HG03442 (cell line): ENCODE data around the gene LPIN3.

Experiments used
- ATAC-seq: cut with Tn5 transposase; IDR thresholded peaks from one replicate; pipeline ENCODE4 v1.9.1; 2021; ENCODE audit warnings: mild to moderate bottlenecking, moderate library complexity; ENCODE audit not compliant: unreplicated experiment

LPIN3 gene

GRCh38 chr20:41390889-41391288, 50.3 kb downstream of the LPIN3 start:
- ATAC-seq, result no peak

- ATAC-seq, result no peak
Observed at GRCh38 chr20:41391587-41392001, 51.0 kb downstream of the LPIN3 start.

- no peak for ATAC-seq
Observed at GRCh38 chr20:41392295-41392694, 51.7 kb downstream of the LPIN3 start.

GRCh38 chr20:41392871-41393704, 52.5 kb downstream of the LPIN3 start:
- ATAC-seq, result no peak

GRCh38 chr20:41393705-41394066, 53.1 kb downstream of the LPIN3 start:
- ATAC-seq, result no peak

- ATAC-seq, result no peak
Observed at GRCh38 chr20:41394081-41394480, 53.5 kb downstream of the LPIN3 start.

GRCh38 chr20:41394931-41395666, 54.5 kb downstream of the LPIN3 start:
- no peak for ATAC-seq

GRCh38 chr20:41395667-41396664, 55.3 kb downstream of the LPIN3 start:
- ATAC-seq, result no peak

GRCh38 chr20:41398408-41398807, 57.8 kb downstream of the LPIN3 start:
- no peak for ATAC-seq

- ATAC-seq, result no peak
Observed at GRCh38 chr20:41403604-41404003, 63.0 kb downstream of the LPIN3 start.

- no peak for ATAC-seq
Observed at GRCh38 chr20:41405436-41405835, 64.8 kb downstream of the LPIN3 start.

GRCh38 chr20:41406353-41406752, 65.7 kb downstream of the LPIN3 start:
- ATAC-seq, result no peak

GRCh38 chr20:41406896-41407444, 66.3 kb downstream of the LPIN3 start:
- ATAC-seq, result no peak

- ATAC-seq, result no peak
Observed at GRCh38 chr20:41407607-41408006, 67.0 kb downstream of the LPIN3 start.

GRCh38 chr20:41408156-41408794, 67.7 kb downstream of the LPIN3 start:
- ATAC-seq, result peak; percentile 67

- ATAC-seq, result no peak
Observed at GRCh38 chr20:41408986-41409385, 68.4 kb downstream of the LPIN3 start.
